ENCODE data around the gene KIF22. TPM values are rescaled to one million over a fixed set of nuclear protein-coding genes. Genes with fewer than 3 reads are reported as not detected.
A peak's percentile ranks its signal among the peaks of the same experiment; 100 is the strongest.

The KIF22 gene
- total and polyA plus RNA-seq, 9 of the 15 experiments (the other 6 are each of a cell fraction or from before 2014, with no cell fraction given), result 8.7 to 232 (median 131) TPM

DNA sequence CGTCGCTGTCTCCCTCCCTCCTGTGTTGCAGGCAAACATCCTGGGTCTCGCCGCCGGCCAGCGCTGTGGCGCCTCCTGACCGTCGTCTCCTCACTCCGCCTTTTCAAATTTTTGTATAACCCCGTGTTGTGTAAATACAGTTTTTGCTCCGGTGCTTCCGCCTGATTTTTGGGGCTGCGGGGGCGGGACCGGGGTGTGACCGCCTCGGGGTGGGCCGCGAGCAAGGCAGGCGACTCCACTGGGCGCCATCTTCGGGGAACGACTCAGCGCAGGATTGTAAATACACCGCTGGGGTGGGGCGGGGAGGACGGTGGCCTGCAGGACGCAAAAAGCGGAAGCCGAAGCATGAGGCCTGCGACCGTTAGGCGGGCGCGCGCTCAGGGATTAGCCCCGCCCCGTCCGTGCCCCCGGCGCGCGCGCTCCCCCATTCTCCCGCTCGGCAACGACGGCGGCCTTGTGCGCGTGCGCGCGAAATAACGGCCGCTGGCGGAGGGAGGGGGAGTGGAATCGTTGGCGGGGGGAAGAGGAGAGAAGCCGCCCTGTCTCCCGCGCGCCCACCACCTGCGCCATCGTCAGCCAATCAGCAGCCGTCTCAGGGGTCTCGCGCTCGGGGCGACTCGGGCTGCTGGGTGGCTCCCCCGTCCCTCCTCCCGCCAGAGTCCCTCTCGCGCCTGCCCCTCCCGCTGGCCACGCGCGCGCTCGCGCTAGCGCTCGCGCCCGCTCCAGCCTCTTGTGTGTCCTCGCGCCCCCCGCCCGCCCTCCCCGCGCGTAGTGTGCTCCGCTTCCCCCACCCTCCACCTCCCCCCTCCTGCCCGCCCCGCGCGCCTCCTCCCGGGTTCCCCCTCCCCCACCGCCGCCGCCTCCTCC lies 14.9 kb downstream of the KIF22 start (continued):
- TF ChIP-seq GTF2B (IDR thresholded peaks at IDR 0.05; ENCODE audit: extremely low read depth, insufficient read length) (no peak), TAF1 (IDR thresholded peaks at IDR 0.05; ENCODE audit: control insufficient read depth, extremely low read depth, insufficient read depth, low read length, severe bottlenecking) (peak; percentile 92), PCBP2 (IDR thresholded peaks at IDR 0.05; ENCODE audit: low read depth, low read length, poor library complexity, severe bottlenecking) (peak; percentile 84), MTA3 (IDR thresholded peaks at IDR 0.05; ENCODE audit: borderline replicate concordance) (peak; percentile 99), POLR2B (IDR thresholded peaks at IDR 0.05; ENCODE audit: low read depth, partially characterized antibody) (peak; percentile 90), ZNF551 (CRISPR knock-in tag; IDR thresholded peaks at IDR 0.05) (no peak), ZNF696 (CRISPR knock-in tag; conservative IDR thresholded peaks at IDR 0.05) (no peak), CTBP1 (IDR thresholded peaks at IDR 0.05; ENCODE audit: borderline replicate concordance) (peak; percentile 98), TCF7L2 (IDR thresholded peaks at IDR 0.05; ENCODE audit: low read depth, low read length) (no peak), CBFA2T3 (IDR thresholded peaks at IDR 0.05) (no peak), HMG20A (CRISPR knock-in tag; conservative IDR thresholded peaks at IDR 0.05) (no peak), XRCC5 (IDR thresholded peaks at IDR 0.05; ENCODE audit: low read depth, low read length) (no peak), PURB (CRISPR knock-in tag; IDR thresholded peaks at IDR 0.05; ENCODE audit: low read depth) (no peak), HDAC8 (tag; IDR thresholded peaks at IDR 0.05) (peak; percentile 76; the same call in 1 of the 2 replicates), DACH1 (IDR thresholded peaks at IDR 0.05; ENCODE audit: partially characterized antibody) (peak; percentile 6), ZNF445 (CRISPR knock-in tag; IDR thresholded peaks at IDR 0.05; ENCODE audit: low read depth) (peak; percentile 59; the same call in 1 of the 2 replicates)
- TF ChIP-seq, protein P1, sequence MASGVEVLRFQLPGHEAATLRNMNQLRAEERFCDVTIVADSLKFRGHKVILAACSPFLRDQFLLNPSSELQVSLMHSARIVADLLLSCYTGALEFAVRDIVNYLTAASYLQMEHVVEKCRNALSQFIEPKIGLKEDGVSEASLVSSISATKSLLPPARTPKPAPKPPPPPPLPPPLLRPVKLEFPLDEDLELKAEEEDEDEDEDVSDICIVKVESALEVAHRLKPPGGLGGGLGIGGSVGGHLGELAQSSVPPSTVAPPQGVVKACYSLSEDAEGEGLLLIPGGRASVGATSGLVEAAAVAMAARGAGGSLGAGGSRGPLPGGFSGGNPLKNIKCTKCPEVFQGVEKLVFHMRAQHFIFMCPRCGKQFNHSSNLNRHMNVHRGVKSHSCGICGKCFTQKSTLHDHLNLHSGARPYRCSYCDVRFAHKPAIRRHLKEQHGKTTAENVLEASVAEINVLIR (CRISPR knock-in tag; IDR thresholded peaks at IDR 0.05), result no peak
- TF ChIP-seq, protein P2, sequence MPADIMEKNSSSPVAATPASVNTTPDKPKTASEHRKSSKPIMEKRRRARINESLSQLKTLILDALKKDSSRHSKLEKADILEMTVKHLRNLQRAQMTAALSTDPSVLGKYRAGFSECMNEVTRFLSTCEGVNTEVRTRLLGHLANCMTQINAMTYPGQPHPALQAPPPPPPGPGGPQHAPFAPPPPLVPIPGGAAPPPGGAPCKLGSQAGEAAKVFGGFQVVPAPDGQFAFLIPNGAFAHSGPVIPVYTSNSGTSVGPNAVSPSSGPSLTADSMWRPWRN (IDR thresholded peaks at IDR 0.05; ENCODE audit: low read depth), result no peak; the same call in 1 of the 2 replicates
- TF ChIP-seq, protein P3, sequence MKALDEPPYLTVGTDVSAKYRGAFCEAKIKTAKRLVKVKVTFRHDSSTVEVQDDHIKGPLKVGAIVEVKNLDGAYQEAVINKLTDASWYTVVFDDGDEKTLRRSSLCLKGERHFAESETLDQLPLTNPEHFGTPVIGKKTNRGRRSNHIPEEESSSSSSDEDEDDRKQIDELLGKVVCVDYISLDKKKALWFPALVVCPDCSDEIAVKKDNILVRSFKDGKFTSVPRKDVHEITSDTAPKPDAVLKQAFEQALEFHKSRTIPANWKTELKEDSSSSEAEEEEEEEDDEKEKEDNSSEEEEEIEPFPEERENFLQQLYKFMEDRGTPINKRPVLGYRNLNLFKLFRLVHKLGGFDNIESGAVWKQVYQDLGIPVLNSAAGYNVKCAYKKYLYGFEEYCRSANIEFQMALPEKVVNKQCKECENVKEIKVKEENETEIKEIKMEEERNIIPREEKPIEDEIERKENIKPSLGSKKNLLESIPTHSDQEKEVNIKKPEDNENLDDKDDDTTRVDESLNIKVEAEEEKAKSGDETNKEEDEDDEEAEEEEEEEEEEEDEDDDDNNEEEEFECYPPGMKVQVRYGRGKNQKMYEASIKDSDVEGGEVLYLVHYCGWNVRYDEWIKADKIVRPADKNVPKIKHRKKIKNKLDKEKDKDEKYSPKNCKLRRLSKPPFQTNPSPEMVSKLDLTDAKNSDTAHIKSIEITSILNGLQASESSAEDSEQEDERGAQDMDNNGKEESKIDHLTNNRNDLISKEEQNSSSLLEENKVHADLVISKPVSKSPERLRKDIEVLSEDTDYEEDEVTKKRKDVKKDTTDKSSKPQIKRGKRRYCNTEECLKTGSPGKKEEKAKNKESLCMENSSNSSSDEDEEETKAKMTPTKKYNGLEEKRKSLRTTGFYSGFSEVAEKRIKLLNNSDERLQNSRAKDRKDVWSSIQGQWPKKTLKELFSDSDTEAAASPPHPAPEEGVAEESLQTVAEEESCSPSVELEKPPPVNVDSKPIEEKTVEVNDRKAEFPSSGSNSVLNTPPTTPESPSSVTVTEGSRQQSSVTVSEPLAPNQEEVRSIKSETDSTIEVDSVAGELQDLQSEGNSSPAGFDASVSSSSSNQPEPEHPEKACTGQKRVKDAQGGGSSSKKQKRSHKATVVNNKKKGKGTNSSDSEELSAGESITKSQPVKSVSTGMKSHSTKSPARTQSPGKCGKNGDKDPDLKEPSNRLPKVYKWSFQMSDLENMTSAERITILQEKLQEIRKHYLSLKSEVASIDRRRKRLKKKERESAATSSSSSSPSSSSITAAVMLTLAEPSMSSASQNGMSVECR (CRISPR knock-in tag; IDR thresholded peaks at IDR 0.05), result peak; percentile 74; the same call in 1 of the 2 replicates

All from K562 (cell line).